SK-N-MC (cell line): ENCODE data around the gene PARD3.

ENCODE experiments used
- EZH2 ChIP-seq: fragments of 200-600 bp; sonication (generic); IDR thresholded peaks from one replicate; pipeline ENCODE4 v1.6.1; 2017; ENCODE audit warnings: antibody characterized with exemption
- POLR2AphosphoS5 ChIP-seq: IDR thresholded peaks from 2 replicates; pipeline ENCODE4 v1.6.1; 2012; ENCODE audit warnings: mild to moderate bottlenecking, low read depth, low read length, borderline replicate concordance

GRCh38 chr10:34358729-34359434 is 456.2 kb downstream of the PARD3 start:
- no peak for TF ChIP-seq EZH2
- TF ChIP-seq POLR2AphosphoS5, result no peak
